GM18505 (cell line): ENCODE data around the gene EDDM3A.

Experiments used
- ATAC-seq: cut with Tn5 transposase; IDR thresholded peaks from one replicate; pipeline ENCODE4 v1.9.1; 2021; ENCODE audit not compliant: unreplicated experiment
- POLR2A ChIP-seq: IDR thresholded peaks from 4 replicates; pipeline ENCODE4 v1.6.1; 2011; ENCODE audit warnings: borderline replicate concordance; ENCODE audit not compliant: insufficient read depth, insufficient read length; ENCODE audit errors: extremely low read depth

Gene EDDM3A

DNA sequence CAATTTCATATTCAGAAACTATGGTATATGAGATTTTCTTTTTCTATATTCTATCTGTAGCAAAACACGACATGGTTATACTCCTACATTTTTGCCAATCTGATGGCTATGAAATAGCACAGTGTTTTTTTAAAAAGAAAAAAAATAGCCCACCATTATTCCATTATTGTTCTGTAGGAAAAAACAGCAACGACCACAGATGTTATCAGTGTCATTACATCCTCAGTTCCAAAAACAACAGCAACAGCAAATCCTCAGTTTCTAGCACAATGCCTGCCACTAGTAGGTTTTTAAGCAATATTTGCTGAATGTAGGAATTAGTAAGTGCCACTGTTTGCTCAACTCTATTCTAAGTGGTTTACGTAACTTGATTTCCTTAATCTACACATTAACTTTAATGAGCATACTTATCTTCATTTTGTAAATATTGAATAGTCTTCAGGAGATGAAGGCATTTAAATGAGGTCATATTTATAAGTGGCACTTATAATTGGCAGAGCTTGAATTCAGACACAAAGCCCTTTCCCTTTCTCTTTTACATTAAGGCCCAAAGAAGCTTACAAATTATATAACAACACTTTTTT lies 43.6 kb downstream of the EDDM3A start:
- no peak for TF ChIP-seq POLR2A
- ATAC-seq, result no peak

DNA sequence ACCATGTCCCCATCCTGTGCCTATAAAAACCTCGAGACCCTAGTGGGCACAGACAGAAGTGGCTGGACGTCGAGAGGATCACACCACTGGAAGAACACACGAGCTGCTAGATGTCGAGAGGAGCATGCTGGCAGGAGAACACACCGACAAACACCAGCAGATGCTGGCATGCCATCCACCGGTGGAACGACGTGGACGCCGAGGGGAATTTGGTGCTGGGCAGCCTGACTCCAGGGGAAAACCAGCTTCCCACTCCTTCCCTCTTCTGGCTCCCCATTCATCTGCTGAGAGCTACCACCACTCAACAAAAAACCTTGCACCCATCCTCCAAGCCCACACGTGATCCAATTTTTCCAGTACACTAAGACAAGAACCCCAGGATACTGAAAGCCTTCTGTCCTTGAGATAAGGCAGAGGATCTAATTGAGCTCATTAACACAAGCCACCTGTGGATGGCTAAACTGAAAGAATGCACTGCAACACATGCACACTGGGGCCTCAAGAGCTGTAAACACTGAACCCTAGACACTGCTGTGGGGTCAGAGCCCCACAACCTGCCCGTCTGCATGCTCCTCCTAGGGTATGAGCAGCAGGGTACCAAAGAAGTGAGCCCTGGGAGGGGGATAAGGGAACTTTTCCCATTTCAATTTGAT lies 44.9 kb downstream of the EDDM3A start:
- ATAC-seq, result no peak

DNA sequence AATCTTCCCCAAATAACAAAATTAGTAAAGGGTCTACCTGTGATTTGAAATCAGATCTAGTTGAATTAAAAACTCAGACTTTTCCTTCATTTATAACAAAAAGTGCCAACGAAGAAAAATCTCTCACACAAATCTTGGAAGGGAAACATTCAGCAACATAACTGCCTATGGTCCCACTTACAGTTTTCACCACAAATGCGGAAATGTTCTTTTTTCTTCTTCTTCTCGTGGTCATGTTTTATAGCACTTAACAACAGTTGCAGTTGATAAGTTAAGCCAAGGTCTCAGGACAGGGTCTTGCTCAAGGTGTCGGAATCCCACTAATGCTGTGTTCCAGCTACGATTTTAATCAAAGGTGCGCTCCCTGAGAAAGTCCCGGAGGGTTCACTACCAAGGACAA lies 45.5 kb downstream of the EDDM3A start:
- TF ChIP-seq POLR2A, result no peak
- no peak for ATAC-seq

More for the DNA sequence above, 44.9 kb downstream of the EDDM3A start:
- no peak for TF ChIP-seq POLR2A

DNA sequence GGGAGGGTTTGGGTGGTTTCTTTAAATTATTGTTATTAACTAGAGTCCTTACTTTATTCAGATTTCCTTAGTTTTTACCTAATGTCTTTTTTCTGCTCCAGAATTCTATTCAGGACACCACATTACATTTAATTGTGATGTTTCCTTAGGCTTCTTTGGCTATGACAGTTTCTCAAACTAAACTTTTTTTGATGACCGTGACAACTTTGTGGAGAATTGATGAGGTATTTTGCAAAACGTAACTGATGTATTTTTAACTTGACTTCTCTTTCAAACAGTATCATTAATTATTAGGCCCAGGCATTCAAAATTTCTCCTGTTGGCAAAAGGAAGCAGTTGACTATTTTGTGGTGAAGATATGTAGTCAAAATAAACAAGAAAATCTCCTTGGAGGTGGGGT lies 45.9 kb downstream of the EDDM3A start:
- ATAC-seq, result no peak
- TF ChIP-seq POLR2A, result no peak

DNA sequence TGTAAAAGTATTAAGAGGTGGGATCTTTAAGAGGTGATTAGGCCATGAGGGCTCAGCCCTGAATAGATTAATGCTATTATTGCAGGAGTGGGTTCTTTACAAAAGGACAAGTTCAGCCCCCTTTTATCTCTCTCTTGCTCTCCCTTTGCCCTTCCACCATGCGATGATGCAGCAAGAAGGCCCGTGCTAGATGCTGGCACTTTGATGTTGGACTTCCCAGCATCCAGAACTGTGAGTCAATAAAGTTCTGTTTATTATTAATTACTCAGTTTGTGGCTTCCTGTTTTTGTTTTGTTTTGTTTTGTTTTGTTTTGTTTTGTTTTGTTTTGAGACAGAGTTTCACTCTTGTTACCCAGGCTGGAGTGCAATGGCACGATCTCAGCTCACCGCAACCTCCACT lies 46.9 kb downstream of the EDDM3A start:
- ATAC-seq, result no peak
- no peak for TF ChIP-seq POLR2A

DNA sequence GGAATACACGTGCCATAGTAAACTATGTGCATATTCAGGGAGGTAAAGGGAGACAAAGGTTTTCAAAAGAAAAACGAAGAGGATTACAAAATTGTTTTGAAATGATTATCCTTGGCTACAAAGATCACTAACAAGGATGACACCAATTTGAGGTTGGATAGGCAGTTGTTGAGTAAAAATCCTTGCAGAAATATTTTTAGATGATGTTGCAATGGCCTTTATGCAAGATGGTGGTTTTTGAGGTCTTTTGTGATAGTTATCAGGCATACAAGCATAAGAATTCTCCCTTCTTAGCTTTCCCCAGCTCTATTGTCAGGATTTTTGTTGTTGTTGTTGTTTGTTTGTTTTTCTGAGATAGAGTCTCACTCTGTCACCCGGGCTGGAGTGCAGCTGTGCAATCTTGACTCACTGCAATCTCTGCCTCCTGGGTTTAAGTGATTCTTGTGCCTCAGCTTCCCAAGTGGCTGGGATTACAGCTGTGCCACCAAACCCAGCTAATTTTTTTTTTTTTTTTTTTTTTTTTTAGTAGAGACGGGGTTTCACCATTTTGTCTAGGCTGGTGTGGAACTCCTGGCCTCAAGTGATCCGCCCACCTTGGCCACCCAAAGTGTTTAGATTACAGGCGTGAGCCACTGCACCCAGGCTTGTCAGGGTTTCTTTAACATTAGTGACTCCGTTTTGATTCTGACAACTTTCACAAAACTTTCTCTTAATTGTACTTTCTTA lies 49.1 kb downstream of the EDDM3A start:
- ATAC-seq, result no peak
- no peak for TF ChIP-seq POLR2A

DNA sequence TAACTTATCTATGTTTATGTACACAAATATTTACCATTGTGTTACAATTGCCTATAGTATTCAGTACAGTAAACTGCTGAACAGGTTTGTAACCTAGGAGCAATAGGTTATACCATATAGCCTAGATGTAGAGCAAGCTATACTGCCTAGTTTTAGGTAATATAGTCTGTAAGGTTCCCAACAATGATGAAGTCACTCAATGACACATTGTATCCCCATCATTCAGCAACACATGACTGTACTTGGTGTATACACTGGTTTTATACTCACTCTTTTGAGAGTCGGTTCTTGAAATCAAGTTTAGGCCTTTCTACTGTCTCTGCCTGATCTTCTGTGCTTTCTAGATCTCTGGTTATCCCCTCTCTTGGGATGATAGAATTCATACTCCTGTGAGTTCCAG lies 51.5 kb downstream of the EDDM3A start:
- TF ChIP-seq POLR2A, result no peak
- ATAC-seq, result no peak
